A673 (cell line): ENCODE data around the gene CCDC27.

Experiments used
- CTCF ChIP-seq: fragments of 300-800, 200-600 bp; sonication (generic); conservative IDR thresholded peaks from 2 replicates; pipeline ENCODE4 v1.5.1; 2017; ENCODE audit warnings: low read depth, mild to moderate bottlenecking, antibody characterized with exemption, low read length, moderate library complexity, mixed read lengths
- EZH2 ChIP-seq: fragments of 200-600 bp; sonication (generic); IDR thresholded peaks from 2 replicates; pipeline ENCODE4 v1.6.1; 2017; ENCODE audit warnings: borderline replicate concordance, low read depth, mild to moderate bottlenecking, mixed read lengths, antibody characterized with exemption, low read length; ENCODE audit not compliant: poor library complexity, severe bottlenecking

- no peak for TF ChIP-seq CTCF
- TF ChIP-seq EZH2 = no peak
Observed at GRCh38 chr1:3722846-3723245, 29.4 kb upstream of the CCDC27 start.
